Stimulated activated CD4-positive, alpha-beta T cell treated with anti-CD3 and anti-CD28 coated beads, Interleukin-4, amount 100 ng/mL, for 48 hours (primary cell): ENCODE results near the gene PWWP2A.
"Not testable (repeated sequence)": the region's sequence is repeated elsewhere in the genome, so short reads cannot be mapped to it uniquely, and the experiment has no call there.

Source experiments
- DNase-seq, 2 donors: peaks; one replicate each; pipeline ENCODE4 v3.0.0-alpha.2; 2020; ENCODE audit warnings: low read depth in 2 of 2

The PWWP2A gene

DNA sequence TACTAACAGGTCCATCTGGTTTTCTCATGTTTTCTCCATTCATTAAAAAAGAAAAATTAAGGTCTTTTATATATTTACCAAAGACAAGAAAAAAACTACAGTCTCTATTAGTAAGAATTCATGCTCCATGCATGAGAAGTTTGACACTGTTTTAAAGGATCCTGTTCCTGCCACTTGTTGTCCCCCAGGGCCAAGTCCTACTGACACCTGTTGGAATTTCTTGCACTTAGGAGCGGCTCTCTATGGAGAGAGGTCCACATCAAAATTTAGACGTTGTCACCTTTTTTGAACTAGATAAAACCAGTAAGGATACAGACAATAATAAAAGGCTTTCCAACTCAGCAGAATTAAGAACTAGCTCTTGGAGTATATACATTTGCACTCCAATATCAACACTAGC is 42.3 kb downstream of the PWWP2A start:
- DNase-seq = no peak

DNA sequence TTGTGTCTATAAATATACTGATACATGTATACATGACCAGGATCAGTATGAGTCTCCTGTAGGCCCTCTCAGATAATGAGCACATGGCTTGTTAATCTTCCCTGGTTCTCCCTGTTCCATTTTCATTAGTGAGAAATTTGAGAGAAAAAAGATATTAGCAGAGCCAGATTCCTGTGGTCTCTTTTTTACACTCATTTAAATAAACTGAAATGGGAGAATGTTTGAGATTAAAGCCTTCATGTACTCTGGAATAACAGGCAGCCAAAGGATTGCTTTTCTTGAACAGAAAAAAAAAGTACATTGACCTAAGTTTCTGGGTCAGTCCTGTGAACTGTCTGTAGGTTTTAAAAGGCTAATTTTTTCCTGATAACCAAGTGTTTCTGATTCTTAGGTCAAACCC is 44.2 kb downstream of the PWWP2A start:
- DNase-seq = no peak

DNA sequence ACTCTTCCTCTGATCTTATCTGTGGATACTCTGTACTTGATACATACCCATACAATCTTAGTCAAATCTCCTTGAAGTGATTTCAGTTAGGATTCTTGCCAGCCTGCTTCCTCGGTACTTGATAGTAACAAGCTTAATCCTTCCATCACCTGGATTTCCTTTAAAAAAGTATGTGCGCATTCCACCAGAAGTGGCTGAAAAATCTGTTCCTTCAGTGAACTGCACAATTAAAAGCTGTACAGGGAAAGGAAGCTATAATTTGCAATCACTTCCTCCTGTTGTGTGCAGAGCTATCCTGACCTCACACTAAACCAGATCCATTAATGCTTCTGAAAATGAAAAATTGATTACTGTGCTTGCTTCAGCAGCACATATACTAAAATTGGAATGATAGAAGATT is 47.3 kb downstream of the PWWP2A start:
- no peak for DNase-seq

DNA sequence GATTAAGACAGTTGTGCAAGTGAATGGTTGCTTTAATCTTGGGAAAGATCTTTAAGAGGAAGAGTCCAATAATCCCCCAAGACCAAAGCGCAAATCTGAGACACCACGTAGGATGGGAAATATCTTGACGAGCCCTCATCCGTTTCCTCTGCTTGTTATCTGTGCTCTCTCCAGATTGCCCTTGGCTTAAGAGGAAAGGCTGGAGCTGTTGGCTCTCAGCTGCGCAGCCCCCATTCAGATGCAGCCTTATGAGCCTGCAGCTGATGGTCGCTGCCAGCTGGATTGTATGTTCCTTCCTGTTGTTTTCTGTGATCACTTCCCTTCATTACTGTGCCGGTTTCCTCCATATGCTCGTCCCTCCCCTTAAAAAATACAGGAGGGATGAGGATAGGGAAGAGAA is 47.7 kb downstream of the PWWP2A start:
- DNase-seq = no peak

DNA sequence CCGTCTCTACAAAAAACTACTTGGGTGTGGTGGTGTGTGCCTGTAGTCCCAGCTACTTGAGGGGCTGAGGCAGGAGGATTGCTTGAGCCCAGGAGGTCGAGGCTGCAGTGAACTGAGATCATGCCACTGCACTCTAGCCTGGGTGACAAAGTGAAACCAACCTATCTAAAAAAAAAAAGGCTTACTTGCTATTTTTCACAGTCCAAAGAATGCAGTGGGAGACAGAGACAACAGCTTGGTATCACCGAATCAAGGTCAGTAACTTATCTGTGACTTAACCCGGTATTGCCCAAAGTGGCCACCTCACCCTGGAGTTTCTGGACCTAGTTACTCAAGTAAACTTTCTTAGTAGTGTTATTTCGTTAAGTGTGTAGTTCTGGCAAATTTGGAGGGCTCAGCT is 50.1 kb downstream of the PWWP2A start:
- not testable (repeated sequence) for DNase-seq

DNA sequence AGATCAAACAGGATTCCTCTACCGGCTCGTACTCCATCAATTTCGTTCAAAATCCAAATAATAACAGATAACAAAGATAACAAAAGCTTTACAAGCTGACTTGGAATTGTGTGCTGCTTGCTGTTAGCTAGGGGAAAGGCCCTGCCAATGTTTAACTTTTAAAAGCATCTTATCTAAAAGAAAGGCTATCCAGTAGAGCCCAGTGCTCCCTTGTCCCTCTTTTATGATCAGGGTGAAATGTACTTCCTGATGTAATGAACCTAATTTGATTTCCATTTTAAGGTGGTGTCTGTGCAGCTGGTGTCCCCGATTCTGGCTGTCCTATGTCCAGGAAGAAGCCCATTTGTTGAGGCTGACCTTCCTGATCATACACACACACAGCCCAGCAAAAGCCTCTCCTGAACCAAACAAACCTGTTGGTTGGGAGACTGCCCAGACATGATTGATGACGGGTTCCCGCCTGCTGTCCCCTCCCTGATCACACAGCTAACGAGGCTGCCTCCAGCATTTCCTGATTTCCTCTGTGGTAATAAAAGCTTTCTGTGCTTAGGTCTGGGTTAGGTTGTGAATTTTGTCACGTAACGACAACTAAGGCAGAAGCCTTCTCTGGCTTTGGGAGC is 54.1 kb downstream of the PWWP2A start:
- DNase-seq = no peak

DNA sequence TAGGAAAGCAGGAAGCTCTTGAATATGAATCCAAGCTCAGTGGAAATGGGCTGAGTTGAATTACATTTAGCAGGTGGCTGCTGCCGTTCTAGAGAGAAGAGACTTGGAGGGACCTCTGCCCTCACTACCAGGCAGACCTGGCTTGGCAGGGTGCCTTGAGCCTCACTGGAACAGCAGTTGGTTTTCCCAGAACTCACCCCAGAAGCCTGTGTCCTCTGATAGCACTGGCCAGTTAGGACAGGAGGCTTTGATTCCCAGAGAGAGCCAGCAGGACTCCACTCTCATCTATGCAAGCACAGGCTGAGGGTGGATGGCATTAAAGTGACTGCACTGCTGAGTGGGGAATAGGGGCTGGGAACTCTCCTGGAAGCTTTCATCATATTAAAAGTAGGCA is 54.8 kb downstream of the PWWP2A start:
- DNase-seq = no peak

DNA sequence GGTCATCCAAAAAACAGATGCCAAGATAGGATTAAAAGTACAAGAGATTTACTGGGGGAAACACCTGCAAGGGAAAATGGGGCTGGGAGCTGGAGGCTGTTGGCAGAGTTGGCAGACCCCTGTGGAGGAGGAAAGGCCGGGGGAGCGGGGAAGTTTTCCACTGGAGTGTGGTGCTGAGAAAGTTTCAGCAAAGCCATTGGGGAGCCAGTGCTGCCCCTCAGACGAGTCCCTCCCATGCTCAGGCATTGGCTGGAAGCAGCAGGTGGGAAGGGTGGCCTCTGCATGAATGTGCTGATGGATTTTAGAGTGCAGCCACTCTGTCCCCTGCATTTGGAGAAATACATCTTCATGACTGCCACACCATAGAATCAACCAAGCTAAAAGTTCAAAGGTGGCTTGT is 57.5 kb downstream of the PWWP2A start:
- DNase-seq = no peak

DNA sequence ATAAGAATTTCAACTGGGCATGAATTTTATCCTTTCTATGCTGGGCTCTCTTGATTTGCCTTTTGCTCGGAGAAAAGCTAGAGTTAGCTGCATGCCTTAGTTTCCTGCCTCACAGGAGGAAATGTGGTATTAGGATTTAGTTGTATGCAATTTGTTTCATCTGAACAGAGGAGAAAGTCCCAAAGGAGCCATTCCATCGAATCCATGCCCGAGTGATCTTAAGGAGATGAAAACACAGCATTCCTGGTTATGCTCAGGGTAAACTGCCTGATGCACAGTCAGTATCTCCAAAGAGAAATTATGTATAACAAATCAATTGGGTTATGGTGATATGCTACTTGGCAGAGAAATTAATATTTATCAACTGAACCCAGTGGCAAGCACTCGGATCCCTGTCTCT is 59.2 kb downstream of the PWWP2A start:
- no peak for DNase-seq

DNA sequence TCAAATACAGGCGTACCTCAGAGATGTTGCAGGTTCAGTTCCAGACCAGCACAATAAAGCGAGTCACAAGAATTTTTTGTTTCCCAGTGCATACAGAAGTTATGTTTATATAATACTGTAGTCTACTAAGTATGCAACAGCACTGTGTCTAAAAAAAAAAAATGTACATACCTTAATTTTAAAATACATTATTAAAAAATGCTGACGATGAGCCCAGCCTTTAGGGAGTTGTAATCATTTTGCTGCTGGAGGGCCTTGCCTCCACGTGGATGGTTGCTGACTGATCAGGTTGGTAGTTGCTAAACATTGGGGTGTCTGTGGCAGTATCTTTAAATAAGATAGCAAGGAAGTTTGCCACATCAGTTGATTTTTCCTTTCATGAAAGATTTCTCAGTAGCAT is 62.0 kb downstream of the PWWP2A start:
- no peak for DNase-seq

DNA sequence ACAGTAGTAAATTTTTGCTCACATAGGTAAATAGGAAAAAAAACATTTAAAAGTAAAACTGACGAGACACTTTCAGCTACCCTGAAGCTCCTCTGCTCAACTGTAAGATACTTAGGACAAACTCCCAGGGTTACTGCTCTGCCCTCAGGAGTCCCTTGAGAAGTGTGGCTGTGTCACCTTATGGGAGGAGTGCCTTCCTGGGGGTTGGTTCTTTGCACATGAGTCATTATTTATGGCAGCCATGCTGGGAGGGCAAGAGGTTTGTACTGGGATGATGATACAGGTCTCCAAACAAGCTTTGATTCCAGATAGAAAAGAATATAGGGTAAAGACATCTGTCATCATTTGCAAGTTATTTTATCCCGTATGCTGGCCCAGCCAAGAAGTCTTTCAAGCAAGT is 64.4 kb downstream of the PWWP2A start:
- no peak for DNase-seq

DNA sequence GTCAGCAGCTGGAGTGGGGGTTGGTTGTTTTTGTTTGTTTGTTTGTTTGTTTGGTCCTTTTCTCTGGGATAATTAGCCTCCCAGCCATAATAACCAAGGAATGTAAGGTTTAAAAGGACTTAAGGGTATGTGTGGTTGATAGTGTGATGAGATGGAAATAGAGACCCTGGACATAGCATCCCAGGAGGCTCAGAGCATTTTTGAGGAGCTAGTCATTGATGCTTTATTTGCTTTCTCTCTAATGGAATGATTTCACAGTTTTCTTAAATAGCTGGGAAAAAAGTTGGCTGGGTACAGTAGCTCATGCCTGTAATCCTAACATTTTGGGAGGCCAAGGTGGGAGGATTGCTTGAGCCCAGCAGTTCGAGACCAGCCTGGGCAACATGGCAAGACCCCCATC is 65.2 kb downstream of the PWWP2A start:
- no peak for DNase-seq

DNA sequence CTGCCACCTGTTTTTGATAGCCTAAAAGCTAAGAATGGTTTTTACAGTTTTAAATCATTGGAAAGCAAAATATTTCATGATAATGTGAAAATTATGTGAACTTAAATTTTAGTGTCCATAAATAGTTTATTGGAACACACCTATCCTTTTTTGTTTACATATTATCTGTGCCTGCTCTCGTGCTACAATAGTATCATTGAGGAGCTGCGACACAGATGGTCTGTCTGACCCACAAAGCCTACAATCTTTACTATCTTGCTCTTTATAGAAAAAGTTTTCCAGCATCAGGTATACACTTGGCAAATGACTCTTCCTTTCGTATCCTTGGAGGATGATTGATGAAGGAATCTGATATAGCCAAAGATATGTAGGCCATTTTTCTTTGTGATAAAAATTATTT is 70.2 kb downstream of the PWWP2A start:
- DNase-seq = no peak

DNA sequence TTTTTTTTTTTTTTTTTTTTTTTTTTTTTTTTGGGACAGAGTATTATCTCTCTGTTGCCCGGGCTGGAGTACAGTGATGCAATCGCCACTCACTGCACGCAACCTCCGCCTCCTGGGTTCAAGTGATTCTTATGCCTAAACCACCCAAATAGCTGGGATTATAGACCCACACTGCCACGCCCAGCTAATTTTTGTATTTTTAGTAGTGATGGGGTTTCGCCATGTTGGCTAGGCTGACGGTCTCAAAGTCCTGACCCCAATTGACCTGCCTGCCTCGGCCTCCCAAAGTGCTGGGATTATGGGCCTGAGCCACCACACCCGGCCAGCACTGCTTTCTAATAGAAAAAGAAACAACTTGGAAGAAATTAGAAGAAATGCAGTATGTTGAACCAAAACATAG is 71.1 kb downstream of the PWWP2A start:
- DNase-seq = no peak

DNA sequence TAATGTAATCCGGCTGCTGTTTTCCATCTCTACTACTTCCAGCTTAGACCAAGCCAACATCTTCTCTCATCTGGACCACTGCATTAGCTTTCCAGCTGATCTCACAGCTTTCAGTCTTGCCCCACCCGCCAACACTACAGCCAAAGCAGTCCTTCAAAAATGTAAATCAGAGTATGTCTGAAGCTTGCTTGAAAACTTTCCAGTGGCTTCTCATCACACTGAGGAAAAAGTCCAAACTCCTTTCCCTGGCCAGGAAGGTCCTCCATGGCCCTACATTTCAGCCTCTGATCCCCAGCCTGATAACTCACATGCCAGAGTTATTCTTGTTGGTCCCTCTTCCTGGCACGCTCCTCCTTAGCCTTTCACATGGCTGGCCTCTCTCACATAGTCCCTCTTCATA is 71.8 kb downstream of the PWWP2A start:
- DNase-seq = no peak

DNA sequence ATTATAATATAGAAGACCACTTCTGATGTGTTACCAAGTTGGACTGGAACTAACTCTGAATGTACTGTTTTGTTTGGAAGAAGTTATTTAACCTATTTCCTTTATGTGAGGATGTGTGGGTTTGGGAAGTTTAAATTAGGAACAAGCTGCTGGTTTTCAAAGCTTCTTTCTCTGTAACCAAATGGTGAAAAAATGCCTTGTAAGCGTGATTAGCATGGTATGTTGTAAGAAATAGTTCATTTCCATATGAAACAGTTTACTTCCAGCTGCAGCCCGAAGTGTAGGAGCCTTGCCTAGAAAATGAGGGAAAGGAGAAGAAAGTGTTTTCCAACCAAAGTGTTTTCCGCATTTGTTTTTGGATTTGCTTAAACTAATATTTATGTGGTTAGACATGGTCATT is 74.3 kb downstream of the PWWP2A start:
- DNase-seq = no peak

DNA sequence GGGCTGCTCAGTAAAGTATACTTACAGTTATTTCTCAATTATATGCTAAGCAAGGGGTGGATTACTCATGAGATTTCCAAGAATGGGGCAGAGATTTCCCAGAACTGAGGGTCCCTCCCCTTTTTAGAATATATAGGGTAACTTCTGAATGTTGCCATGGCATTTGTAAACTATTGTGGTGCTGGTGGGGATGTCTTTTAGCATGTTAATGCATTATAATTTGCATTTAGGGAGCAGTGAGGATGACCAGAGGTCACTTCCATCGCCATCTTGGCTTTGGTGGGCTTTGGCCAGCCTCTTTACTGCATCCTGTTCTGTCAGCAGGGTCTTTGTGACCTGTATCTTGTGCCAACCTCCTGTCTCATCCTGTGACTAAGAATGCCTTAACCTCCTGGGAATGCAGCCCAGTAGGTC is 74.9 kb downstream of the PWWP2A start:
- no peak for DNase-seq

DNA sequence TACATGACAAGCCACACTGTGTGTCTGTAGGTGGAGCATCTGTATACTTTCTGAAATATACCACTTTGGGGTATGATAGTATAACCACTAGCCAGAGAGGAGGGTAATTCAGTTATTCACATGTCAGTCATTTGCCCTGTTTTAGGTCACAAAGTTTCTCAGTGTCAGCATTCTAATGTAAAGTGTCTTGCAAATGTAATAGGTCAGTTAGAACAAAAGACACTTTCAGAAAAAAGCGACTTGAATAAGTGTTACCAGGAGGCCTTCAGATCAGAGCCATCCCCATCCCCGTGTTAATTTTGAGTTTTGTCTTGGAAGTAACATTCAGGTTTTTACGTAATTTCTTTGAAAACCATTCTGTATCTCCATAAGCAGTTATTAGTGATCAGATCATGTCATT is 76.6 kb downstream of the PWWP2A start:
- no peak for DNase-seq
